Endometrium (tissue), 2 donors: ENCODE results near the gene KCNE2.
"Not testable (repeated sequence)": the region's sequence is repeated elsewhere in the genome, so short reads cannot be mapped to it uniquely, and the experiment has no call there.

Experiments
- FAIRE-seq: peaks from 2 replicates; lab custom pipeline; 2012; peaks lifted over from hg19 to GRCh38; lab: Jason Lieb, UNC
- donor health status: control.
- donor health status: control.

KCNE2 gene

GRCh38 chr21:34417448-34418077 is 53.8 kb downstream of the KCNE2 start:
- FAIRE-seq: not testable (repeated sequence)
